H1 (cell line): ENCODE measurements around the gene VPS26B. TPM values are rescaled to one million over a fixed set of nuclear protein-coding genes. Genes with fewer than 3 reads are reported as not detected.
A peak's percentile ranks its signal among the peaks of the same experiment; 100 is the strongest.

Experiments used
- CTCF ChIA-PET: fragments of 300-600 bp; sonication (Branson Sonifier 250); formaldehyde crosslinking; loops from one replicate; lab custom pipeline; 2021; ENCODE audit not compliant: partially characterized antibody; lab: Charles Lee
- POLR2A ChIA-PET: fragments of 300-600 bp; sonication (Branson Sonifier 250); formaldehyde crosslinking; loops from one replicate; lab custom pipeline; 2021; ENCODE audit warnings: inconsistent platforms; ENCODE audit not compliant: partially characterized antibody; lab: Charles Lee
- DNase-seq, 2 experiments: peaks; one replicate each; pipeline versions ENCODE4 v3.0.0 to v3.0.0-alpha.2; 2010 to 2022; ENCODE audit warnings: low spot score in 2 of 2, low read depth in 1 of 2, mixed read lengths in 1 of 2
- FAIRE-seq: peaks from 2 replicates; lab custom pipeline; 2011; peaks lifted over from hg19 to GRCh38; lab: Jason Lieb, UNC
- H2AFZ ChIP-seq: 2 replicates; pipeline ENCODE4 v1.8.1; 2012; ENCODE audit warnings: low read length, inconsistent platforms
- H2AK5ac ChIP-seq: 2 replicates; pipeline ENCODE4 v1.6.1; 2013; ENCODE audit warnings: low read depth, low read length
- H2BK120ac ChIP-seq: replicated peaks from 2 replicates; pipeline ENCODE3; 2013; ENCODE audit warnings: low read depth, low read length, inconsistent platforms
- H2BK12ac ChIP-seq: 2 replicates; pipeline ENCODE4 v1.6.1; 2013; ENCODE audit warnings: low read depth, low read length
- H2BK15ac ChIP-seq: 2 replicates; pipeline ENCODE4 v1.6.1; 2013; ENCODE audit warnings: low read length
- H2BK20ac ChIP-seq: 2 replicates; pipeline ENCODE4 v1.6.1; 2013; ENCODE audit warnings: low read length
- H2BK5ac ChIP-seq: 2 replicates; pipeline ENCODE4 v1.6.1; 2013; ENCODE audit warnings: low read depth, low read length
- H3K14ac ChIP-seq: 2 replicates; pipeline ENCODE4 v1.6.1; 2013; ENCODE audit warnings: inconsistent platforms; ENCODE audit not compliant: insufficient read length
- H3K18ac ChIP-seq: 2 replicates; pipeline ENCODE4 v1.6.1; 2013; ENCODE audit warnings: low read length; ENCODE audit errors: extremely low read depth
- H3K23ac ChIP-seq: 2 replicates; pipeline ENCODE4 v1.6.1; 2013; ENCODE audit warnings: inconsistent platforms; ENCODE audit not compliant: insufficient read length
- H3K23me2 ChIP-seq: 2 replicates; pipeline ENCODE4 v1.6.1; 2013; ENCODE audit warnings: low read depth, low read length
- H3K27ac ChIP-seq: 2 replicates; pipeline ENCODE4 v1.6.1; 2011; ENCODE audit warnings: low read depth, low read length, inconsistent platforms
- H3K27me3 ChIP-seq, 4 experiments: replicated peaks in 1 of 4; 1 replicate in 1 of 4; 2 replicates in 3 of 4; pipeline versions ENCODE4 v1.6.1 to v1.8.1; 2011 to 2013; ENCODE audit warnings: low read length in 3 of 4, mild to moderate bottlenecking in 3 of 4, inconsistent platforms in 2 of 4, mixed read lengths in 2 of 4, moderate library complexity in 1 of 4; ENCODE audit not compliant: control insufficient read depth in 3 of 4, insufficient read depth in 3 of 4; ENCODE audit errors: extremely low read depth in 1 of 4
- H3K36me3 ChIP-seq, 4 experiments: 2 replicates each; pipeline versions ENCODE4 v1.6.1 to v1.8.1; 2011 to 2013; ENCODE audit warnings: mild to moderate bottlenecking in 4 of 4, low read length in 3 of 4, moderate library complexity in 2 of 4, control low read depth in 1 of 4, inconsistent platforms in 1 of 4; ENCODE audit not compliant: insufficient read depth in 4 of 4, control insufficient read depth in 2 of 4
- H3K4ac ChIP-seq: replicated peaks from 2 replicates; pipeline ENCODE3; 2013; ENCODE audit warnings: low read length, low read depth, mixed read lengths, inconsistent platforms; ENCODE audit not compliant: insufficient read length
- H3K4me1 ChIP-seq, 4 experiments: replicated peaks in 1 of 4; 1 replicate in 1 of 4; 2 replicates in 3 of 4; pipeline versions ENCODE4 v1.6.1 to v1.8.1; 2011 to 2013; ENCODE audit warnings: low read length in 3 of 4, inconsistent platforms in 2 of 4, mixed read lengths in 1 of 4; ENCODE audit not compliant: insufficient read depth in 4 of 4, control insufficient read depth in 3 of 4
- H3K4me2 ChIP-seq, 2 experiments: 2 replicates each; pipeline versions ENCODE4 v1.6.1 to v1.8.1; 2011 to 2013; ENCODE audit warnings: low read depth in 2 of 2, low read length in 2 of 2, control low read depth in 1 of 2, inconsistent platforms in 1 of 2, mild to moderate bottlenecking in 1 of 2; ENCODE audit not compliant: insufficient read depth in 1 of 2
- H3K4me3 ChIP-seq, 4 experiments: fragments of 200-600, 300-600 bp in 1 of 4; sonication (generic), shearing (Covaris generic), sonication (Bioruptor Twin) in 1 of 4; 2 replicates each; pipeline versions ENCODE4 v1.5.1 to v1.8.1; 2011 to 2016; ENCODE audit warnings: low read length in 4 of 4, low read depth in 3 of 4, control low read depth in 2 of 4, inconsistent platforms in 2 of 4, mild to moderate bottlenecking in 2 of 4, mixed read lengths in 1 of 4, moderate library complexity in 1 of 4; ENCODE audit not compliant: insufficient read depth in 2 of 4; ENCODE audit errors: extremely low read depth in 1 of 4
- H3K56ac ChIP-seq: replicated peaks from 2 replicates; pipeline ENCODE3; 2013; ENCODE audit warnings: low read depth, mild to moderate bottlenecking, mixed read lengths, low read length, inconsistent platforms; ENCODE audit not compliant: insufficient read length
- H3K79me1 ChIP-seq: 2 replicates; pipeline ENCODE4 v1.6.1; 2013; ENCODE audit warnings: low read depth, low read length, control low read depth
- H3K79me2 ChIP-seq, 2 experiments: 2 replicates each; pipeline versions ENCODE4 v1.6.1 to v1.8.1; 2012 to 2013; ENCODE audit warnings: low read length in 2 of 2, mild to moderate bottlenecking in 2 of 2, inconsistent platforms in 1 of 2; ENCODE audit not compliant: insufficient read depth in 2 of 2, control insufficient read depth in 1 of 2
- H3K9ac ChIP-seq, 4 experiments: replicated peaks in 1 of 4; 1 replicate in 1 of 4; 2 replicates in 3 of 4; pipeline versions ENCODE4 v1.6.1 to v1.8.1; 2011 to 2013; ENCODE audit warnings: low read depth in 3 of 4, low read length in 3 of 4, control low read depth in 2 of 4, mild to moderate bottlenecking in 2 of 4, moderate library complexity in 2 of 4, inconsistent platforms in 1 of 4; ENCODE audit errors: extremely low read depth in 1 of 4
- H3K9me3 ChIP-seq, 2 experiments: 2 replicates each; pipeline versions ENCODE4 v1.6.1 to v1.8.1; 2012 to 2013; ENCODE audit warnings: mild to moderate bottlenecking in 2 of 2, moderate library complexity in 2 of 2, control low read depth in 1 of 2, inconsistent platforms in 1 of 2, low read depth in 1 of 2, low read length in 1 of 2, mixed read lengths in 1 of 2; ENCODE audit not compliant: insufficient read depth in 2 of 2
- H4K20me1 ChIP-seq, 2 experiments: replicated peaks in 1 of 2; 2 replicates each; pipeline versions ENCODE3 to v1.8.1; 2011 to 2013; ENCODE audit warnings: inconsistent platforms in 2 of 2, low read length in 2 of 2, mild to moderate bottlenecking in 1 of 2; ENCODE audit not compliant: insufficient read depth in 2 of 2, control insufficient read depth in 1 of 2
- H4K5ac ChIP-seq: 2 replicates; pipeline ENCODE4 v1.6.1; 2013; ENCODE audit warnings: low read length, low read depth, mixed read lengths, inconsistent platforms; ENCODE audit not compliant: insufficient read length
- H4K8ac ChIP-seq: 2 replicates; pipeline ENCODE4 v1.8.0; 2013; ENCODE audit warnings: mild to moderate bottlenecking, moderate library complexity, low read length, inconsistent platforms; ENCODE audit not compliant: insufficient read depth; ENCODE audit errors: extremely low read depth
- H4K91ac ChIP-seq: replicated peaks from 2 replicates; pipeline ENCODE3; 2013; ENCODE audit warnings: low read length, mixed read lengths, inconsistent platforms; ENCODE audit not compliant: insufficient read length
- MAFK ChIP-seq: IDR thresholded peaks from 2 replicates; pipeline ENCODE4 v1.6.1; 2012; ENCODE audit warnings: low read depth, mild to moderate bottlenecking, improper control_type of control experiment, low read length
- SP2 ChIP-seq: IDR thresholded peaks from 2 replicates; pipeline ENCODE4 v1.6.1; 2012; ENCODE audit warnings: mild to moderate bottlenecking, low read length, inconsistent platforms
- WGBS, 2 experiments: shearing (Covaris generic) in 1 of 2; methylation state at CpG; one replicate each; pipeline versions ENCODE4 v1.1.6 to v1.1.7; 2013 to 2015; ENCODE audit warnings: low lambda C conversion rate in 2 of 2, mixed read lengths in 2 of 2, inconsistent platforms in 1 of 2, low coverage in 1 of 2, missing lambda C conversion rate in 1 of 2; ENCODE audit not compliant: insufficient replicate concordance in 2 of 2, insufficient coverage in 1 of 2, insufficient read length in 1 of 2; ENCODE audit errors: extremely low coverage in 1 of 2, missing lambda C conversion rate in 1 of 2; 5-methylcytosine and 5-hydroxymethylcytosine counted together
- polyA plus RNA-seq, 7 experiments: library from polyadenylated mRNA; depleted of rRNA in 3 of 7; stranded (reverse) in 5 of 7; unstranded in 2 of 7; fragments of >200 nt in 5 of 7; fragments of 200-250 nt in 2 of 7; gene quantifications; 1 replicate in 5 of 7; 2 replicates in 1 of 7; 4 replicates in 1 of 7; pipeline versions ENCODE4 v1.2.1 to v1.2.3, GENCODE V29; 2011 to 2013; ENCODE audit warnings: missing spikeins in 2 of 7, mixed read lengths in 2 of 7
- total RNA-seq: library from RNA; stranded (reverse); fragmentation: NEBNext Ultra II Directional; extraction: Animal tissue kit (Norgen Biotek cat#: 25700); gene quantifications from 2 replicates; pipeline ENCODE4 v1.2.1, GENCODE V29; 2021

The VPS26B gene
- total and polyA plus RNA-seq, 2 of the 8 experiments (the other 6 are each of a cell fraction or from before 2014, with no cell fraction given): 18.3 to 27.0 TPM

GRCh38 chr11:134289167-134289566 lies 64.7 kb downstream of the VPS26B start:
- Histone ChIP-seq H2BK20ac (no peak overlapping the region), H4K5ac (no peak overlapping the region), H3K18ac (no peak overlapping the region), H3K9ac (no peak overlapping the region), H3K27ac (no peak overlapping the region)
- no peak for FAIRE-seq
- TF ChIP-seq SP2 (no peak), MAFK (peak; percentile 69)
- TF ChIP-seq, all 59 proteins: peak for 1
- no peak overlapping the region for H2BK15ac ChIP-seq
- 77% methylated on average over 4 of the region's 4 CpGs; no CpG with 5 or more reads in 1 of the 2 experiments for WGBS, 2 experiments
- no peaks in the 10 kb centered on the region; a peak in 1 of 7 replicates for H3K27me3 ChIP-seq
- no peaks in the 10 kb centered on the region for H3K79me1 ChIP-seq
- no peaks in the 10 kb centered on the region for H3K79me2 ChIP-seq
- H4K8ac ChIP-seq: no peak overlapping the region
- H4K91ac ChIP-seq: no peak overlapping the region
- H3K9me3 ChIP-seq: no peaks in the 10 kb centered on the region
- H2AFZ ChIP-seq: no peak overlapping the region
- DNase-seq: no peak
- H4K20me1 ChIP-seq: no peaks in the 10 kb centered on the region
- no peak overlapping the region for H3K56ac ChIP-seq
- CTCF ChIA-PET: interaction anchor here (1.3 to 4.3 kb wide), 4 partner anchors 11 to 27 kb away, joined by 3 to 26 read pairs (median 9); no protein-coding TSS in a partner anchor
- H3K36me3 ChIP-seq: peaks cover 4 to 15% (median 10%) of the 10 kb centered on the region in 4 experiments; a peak in 6 of 8 replicates
- H3K4me3 ChIP-seq: no peak overlapping the region
- H2BK12ac ChIP-seq: no peak overlapping the region
- H2BK120ac ChIP-seq: no peak overlapping the region
- no peaks in the 10 kb centered on the region for H3K23me2 ChIP-seq
- H3K23ac ChIP-seq: no peak overlapping the region
- H3K4me1 ChIP-seq: no peaks in the 10 kb centered on the region; a peak in 1 of 7 replicates
- POLR2A ChIA-PET: interaction anchor here (1.2 to 6.0 kb wide), 4 partner anchors 8 to 21 kb away, joined by 3 to 42 read pairs (median 6); partner anchors contain the start of gene GLB1L3
- no peak overlapping the region for H2BK5ac ChIP-seq
- no peak overlapping the region for H3K4me2 ChIP-seq
- no peak overlapping the region for H3K4ac ChIP-seq
- no peak overlapping the region for H3K14ac ChIP-seq
- no peak overlapping the region for H2AK5ac ChIP-seq
